Mesothelial cell of epicardium (in vitro differentiated cells): ENCODE data around the gene TUBB1. TPM values are rescaled to one million over a fixed set of nuclear protein-coding genes. Genes with fewer than 3 reads are reported as not detected.

Source experiments
- DNase-seq, 2 experiments: peaks; one replicate each; pipeline ENCODE4 v3.0.0; 2021; ENCODE audit warnings: low spot score in 2 of 2; ENCODE audit not compliant: unreplicated experiment in 2 of 2
- H3K27ac Mint-ChIP-seq: 2 replicates; pipeline ENCODE4 v1.8.0; 2021; ENCODE audit warnings: mixed read lengths
- H3K27me3 Mint-ChIP-seq: 2 replicates; pipeline ENCODE4 v1.8.0; 2021; ENCODE audit warnings: low read depth, mixed read lengths
- H3K36me3 Mint-ChIP-seq: 2 replicates; pipeline ENCODE4 v1.8.0; 2021; ENCODE audit warnings: mixed read lengths
- H3K4me1 Mint-ChIP-seq: 2 replicates; pipeline ENCODE4 v1.8.0; 2021; ENCODE audit warnings: mixed read lengths
- H3K4me3 Mint-ChIP-seq: 2 replicates; pipeline ENCODE4 v1.8.0; 2021; ENCODE audit warnings: mild to moderate bottlenecking, moderate library complexity, mixed read lengths
- H3K9me3 Mint-ChIP-seq: 2 replicates; pipeline ENCODE4 v1.8.0; 2021; ENCODE audit warnings: mixed read lengths
- CTCF ChIP-seq: fragments of 200-600 bp; sonication (generic); IDR thresholded peaks from one replicate; pipeline ENCODE4 v1.5.0; 2021; ENCODE audit warnings: antibody characterized with exemption; ENCODE audit not compliant: unreplicated experiment
- total RNA-seq: library from RNA; stranded (reverse); gene quantifications from 3 replicates; pipeline ENCODE4 v1.2.1, GENCODE V29; 2021

Gene TUBB1
- total RNA-seq, 1 donor from 2014 or later = not detected

- peaks cover 53% of the 10 kb centered on the region for H3K36me3 Mint-ChIP-seq
- H3K27me3 Mint-ChIP-seq = no peaks in the 10 kb centered on the region
- no peak for DNase-seq
- no peak for TF ChIP-seq CTCF
- H3K4me3 Mint-ChIP-seq = no peak overlapping the region
- no peaks in the 10 kb centered on the region for H3K9me3 Mint-ChIP-seq
- no peaks in the 10 kb centered on the region for H3K4me1 Mint-ChIP-seq
- no peak overlapping the region for H3K27ac Mint-ChIP-seq
Observed at GRCh38 chr20:58992911-58993310, 26.3 kb upstream of the TUBB1 start.

DNA sequence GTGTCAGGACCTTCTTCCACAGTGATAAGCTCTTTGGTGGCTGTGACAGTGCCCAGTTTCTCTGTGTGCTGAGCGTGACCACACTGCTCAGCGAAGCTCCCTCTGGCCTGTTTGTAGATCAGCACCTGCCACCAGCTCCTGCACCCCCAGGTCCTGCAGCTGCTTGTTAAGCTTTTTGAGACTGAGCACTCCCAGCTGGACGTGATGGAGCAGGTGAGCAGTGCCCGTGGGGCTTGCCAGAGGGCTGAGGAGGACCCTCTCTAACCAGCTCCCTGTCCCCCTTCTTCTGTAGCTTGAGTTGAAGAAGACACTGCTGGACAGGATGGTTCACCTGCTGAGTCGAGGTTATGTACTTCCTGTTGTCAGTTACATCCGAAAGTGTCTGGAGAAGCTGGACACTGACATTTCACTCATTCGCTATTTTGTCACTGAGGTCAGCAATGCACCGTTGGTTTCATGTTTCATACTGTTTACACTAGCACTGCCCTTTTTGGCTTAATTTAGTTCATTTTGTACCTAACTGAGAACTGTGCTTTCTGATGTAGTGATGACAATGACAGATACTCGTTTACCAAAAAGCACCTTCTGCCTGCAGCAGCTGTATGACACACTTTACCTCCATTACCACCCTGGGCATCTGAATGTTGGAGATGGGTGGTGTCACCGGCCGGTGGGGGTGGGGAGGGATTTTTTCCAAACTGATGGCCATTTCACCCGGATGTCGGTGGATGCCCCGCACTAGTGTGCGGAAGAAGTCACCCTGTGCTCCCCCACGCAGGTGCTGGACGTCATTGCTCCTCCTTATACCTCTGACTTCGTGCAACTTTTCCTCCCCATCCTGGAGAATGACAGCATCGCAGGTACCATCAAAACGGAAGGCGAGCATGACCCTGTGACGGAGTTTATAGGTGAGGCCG is 25.6 kb upstream of the TUBB1 start:
- H3K4me3 Mint-ChIP-seq = no peak overlapping the region
- TF ChIP-seq CTCF = no peak
- DNase-seq = no peak
- no peaks in the 10 kb centered on the region for H3K27me3 Mint-ChIP-seq
- peaks cover 51% of the 10 kb centered on the region for H3K36me3 Mint-ChIP-seq
- no peaks in the 10 kb centered on the region for H3K9me3 Mint-ChIP-seq
- H3K4me1 Mint-ChIP-seq = no peaks in the 10 kb centered on the region
- H3K27ac Mint-ChIP-seq = no peak overlapping the region

DNA sequence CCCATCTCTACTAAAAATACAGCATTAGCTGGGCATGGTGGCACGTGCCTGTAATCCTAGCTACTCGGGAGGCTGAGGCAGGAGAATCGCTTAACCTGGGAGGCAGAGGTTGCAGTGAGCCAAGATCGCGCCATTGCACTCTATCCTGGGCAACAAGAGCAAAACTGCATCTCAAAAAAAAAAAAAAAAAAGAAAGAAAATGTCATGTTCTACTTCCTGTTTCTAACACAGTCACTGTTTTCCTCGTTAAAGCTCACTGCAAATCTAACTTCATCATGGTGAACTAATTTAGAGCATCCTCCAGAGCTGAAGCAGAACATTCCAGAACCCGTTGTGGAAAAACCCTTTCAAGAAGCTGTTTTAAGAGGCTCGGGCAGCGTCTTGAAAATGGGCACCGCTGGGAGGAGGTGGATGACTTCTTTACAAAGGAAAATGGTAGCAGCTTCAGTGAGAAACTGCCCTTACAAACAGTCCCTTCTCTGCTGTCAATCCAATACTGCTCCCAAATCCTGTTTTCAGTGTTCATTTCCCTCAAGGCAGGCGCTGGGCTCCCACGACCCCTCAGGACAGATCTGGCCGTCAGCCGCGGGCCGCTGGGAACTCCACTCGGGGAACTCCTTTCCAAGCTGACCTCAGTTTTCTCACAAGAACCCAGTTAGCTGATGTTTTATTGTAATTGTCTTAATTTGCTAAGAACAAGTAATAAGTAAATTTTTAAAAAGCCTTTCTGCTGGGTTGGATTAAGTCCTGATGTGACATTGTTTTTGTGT is 24.7 kb upstream of the TUBB1 start:
- Mint-ChIP-seq H3K4me1 (no peaks in the 10 kb centered on the region), H3K36me3 (peaks cover 44% of the 10 kb centered on the region), H3K27me3 (no peaks in the 10 kb centered on the region), H3K9me3 (no peaks in the 10 kb centered on the region), H3K4me3 (no peak overlapping the region), H3K27ac (no peak overlapping the region)
- TF ChIP-seq CTCF = no peak
- DNase-seq = no peak

DNA sequence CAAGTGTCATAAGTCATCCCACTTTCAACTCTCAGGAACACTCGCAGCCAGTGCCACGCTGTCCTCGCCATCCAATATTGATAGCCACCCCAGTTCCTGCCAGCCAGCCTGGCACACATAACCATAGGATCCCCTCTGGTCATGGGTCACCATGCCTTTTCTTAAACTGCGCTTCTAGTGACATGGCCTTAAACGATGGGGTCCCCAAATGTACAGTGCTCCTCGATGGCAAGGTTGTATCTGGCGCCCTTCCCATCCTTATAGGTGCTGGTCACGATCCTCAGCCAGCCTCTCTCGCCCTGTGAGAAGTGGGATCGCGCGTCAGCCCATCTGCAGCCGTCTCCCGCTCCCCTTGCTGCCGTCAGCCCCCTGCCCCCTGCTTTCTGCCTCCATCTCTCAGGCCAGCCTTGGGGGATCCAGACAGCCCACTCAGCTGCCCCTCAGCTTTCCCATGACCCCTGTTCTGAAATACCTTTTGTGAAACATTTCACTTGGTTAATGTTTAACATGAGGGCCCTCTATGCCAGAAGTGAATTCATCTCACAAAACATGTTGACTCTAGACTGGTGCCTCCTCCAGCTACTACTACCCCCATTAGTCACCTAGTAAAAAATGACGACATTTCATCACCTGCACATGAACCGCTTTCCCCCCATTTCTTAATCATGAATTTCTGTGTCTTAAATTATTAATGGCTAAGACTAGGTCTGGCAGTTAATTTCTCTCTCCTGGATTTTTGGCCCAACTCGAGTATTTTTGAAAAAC is 23.6 kb upstream of the TUBB1 start:
- H3K27me3 Mint-ChIP-seq = no peaks in the 10 kb centered on the region
- no peak for TF ChIP-seq CTCF

DNA sequence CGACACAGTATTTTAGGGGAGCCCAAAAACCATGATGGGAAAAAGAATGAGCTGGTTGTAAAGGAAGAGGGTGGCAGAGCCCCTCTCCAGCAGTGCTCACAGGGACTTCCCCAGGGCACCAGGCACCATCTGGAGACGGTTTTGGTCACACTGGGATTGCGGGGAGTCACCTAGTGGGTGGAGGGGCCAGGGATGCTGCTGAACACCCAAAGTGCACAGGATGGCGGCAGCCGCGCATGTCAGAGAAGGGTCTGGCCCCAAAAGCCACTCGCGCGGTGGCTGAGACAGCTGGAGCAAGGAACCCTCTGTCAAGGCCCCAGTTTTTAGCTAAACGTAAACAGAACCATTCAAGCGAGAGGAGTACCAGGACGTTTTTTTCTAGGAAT is 23.0 kb upstream of the TUBB1 start:
- Mint-ChIP-seq H3K4me1 (no peaks in the 10 kb centered on the region), H3K27me3 (no peaks in the 10 kb centered on the region), H3K36me3 (peaks cover 44% of the 10 kb centered on the region), H3K27ac (no peak overlapping the region), H3K4me3 (no peak overlapping the region), H3K9me3 (no peaks in the 10 kb centered on the region)
- TF ChIP-seq CTCF = no peak
- no peak for DNase-seq

More for the DNA sequence above, 23.6 kb upstream of the TUBB1 start:
- DNase-seq = no peak
- no peaks in the 10 kb centered on the region for H3K9me3 Mint-ChIP-seq
- no peak overlapping the region for H3K4me3 Mint-ChIP-seq
- no peaks in the 10 kb centered on the region for H3K4me1 Mint-ChIP-seq
- H3K27ac Mint-ChIP-seq = no peak overlapping the region
- peaks cover 47% of the 10 kb centered on the region for H3K36me3 Mint-ChIP-seq
